A549 treated with dexamethasone at 1 μM for 4 hours (cell line): ENCODE measurements around the gene HMGN3. TPM values are rescaled to one million over a fixed set of nuclear protein-coding genes. Genes with fewer than 3 reads are reported as not detected.

Experiments used
- total RNA-seq: library from RNA; stranded (reverse); fragments of 200-300 nt; extraction: Qiagen RNA extraction; gene quantifications from 5 replicates; pipeline ENCODE4 v1.2.3, GENCODE V29; 2022

Gene HMGN3
- total RNA-seq: 58.9 to 72.6 TPM (median 63.7 TPM) in 5 replicates

DNA sequence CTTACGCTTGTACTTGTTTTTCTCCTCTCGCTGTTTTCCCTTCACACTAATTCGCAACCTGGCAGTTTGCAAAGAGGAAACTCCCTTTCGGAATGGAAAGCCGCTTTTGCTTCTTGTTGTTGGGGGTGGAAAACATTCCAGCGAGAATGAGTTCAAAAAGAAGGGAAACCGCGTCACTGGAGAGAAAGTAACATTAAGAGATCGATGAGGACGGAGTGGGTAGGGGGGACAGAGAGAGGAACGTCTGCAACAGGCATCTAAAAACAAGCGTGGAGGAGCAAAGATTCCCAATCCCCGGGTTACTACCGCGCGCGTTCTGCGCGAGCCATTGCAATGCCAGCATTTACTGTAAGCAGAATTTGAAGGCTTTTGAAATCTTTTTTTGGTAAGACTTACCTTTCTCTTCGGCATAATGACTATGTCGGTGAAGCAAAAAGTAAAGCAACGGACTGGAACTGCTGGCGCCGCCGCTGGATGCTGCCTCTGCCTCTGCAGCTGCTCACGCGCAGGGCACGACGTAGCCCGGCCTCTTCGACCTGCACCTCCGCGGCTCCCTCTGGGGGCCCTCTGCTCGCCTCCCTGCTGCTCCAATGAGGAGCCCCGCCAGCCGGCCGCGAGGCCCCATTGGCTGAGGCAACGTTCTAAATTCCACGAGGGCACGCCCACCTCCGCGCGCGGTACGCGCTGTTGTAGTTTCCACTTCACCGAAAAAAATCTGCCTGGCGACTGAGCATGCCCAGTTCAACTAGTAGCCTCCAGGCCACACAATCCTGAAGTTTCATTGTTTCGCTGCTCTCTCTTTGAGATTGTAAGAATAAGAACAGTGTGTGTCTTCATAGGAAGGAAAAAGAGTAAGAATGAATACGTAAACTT, at the start of gene HMGN3:
TSS of gene HMGN3 (minus strand) at position 533 of the 873 bp plus-strand sequence.

Other genes with a start within 250 kb of the HMGN3 start
- gene PHIP, start 156.4 kb downstream of the HMGN3 start, total RNA-seq: 3.0 to 6.2 TPM (median 5.2 TPM) in 5 replicates